ENCODE results near the gene SLC22A23.

SLC22A23 gene

GRCh38 chr6:3456898-3457709 lies at the start of gene SLC22A23:
Gene SLC22A23 (minus strand): TSS chr6:3457050. CDS start chr6:3456559, 491 bp downstream.
- peak within 1 kb of the TSS; percentile 65 to 89 for H3K9ac ChIP-seq (ENCODE audit: low read depth in 1 of 2, low read length in 2 of 2)
- H3K27me3 ChIP-seq (ENCODE audit: control insufficient read depth in 1 of 2, insufficient read depth in 2 of 2, low read length in 2 of 2): peaks cover 11 to 16% of the 10 kb centered on the region in 2 donors
- H3K4me1 ChIP-seq (ENCODE audit: control insufficient read depth in 1 of 2, insufficient read depth in 2 of 2, low read length in 2 of 2): peaks cover 10 to 20% of the 10 kb centered on the region in 2 donors
- no peaks in the 10 kb centered on the region for H3K9me3 ChIP-seq (ENCODE audit: control insufficient read depth in 1 of 2, low read length in 2 of 2)
- no peak within 1 kb of the TSS for H3K27ac ChIP-seq (ENCODE audit: low read depth, low read length)
- H3K4me3 ChIP-seq (ENCODE audit: low read depth in 1 of 2, low read length in 2 of 2): peak within 1 kb of the TSS; percentile 76 to 82
- H3K36me3 ChIP-seq (ENCODE audit: control insufficient read depth in 1 of 2, insufficient read depth in 2 of 2, low read length in 2 of 2): no peaks in the 10 kb centered on the region

- Histone ChIP-seq H3K27ac (ENCODE audit: low read depth, low read length) (no peak overlapping the region), H3K4me3 (ENCODE audit: low read depth in 1 of 2, low read length in 2 of 2) (no peak overlapping the region), H3K36me3 (ENCODE audit: control insufficient read depth in 1 of 2, insufficient read depth in 2 of 2, low read length in 2 of 2) (peaks cover 0 to 3% of the 10 kb centered on the region in 2 donors), H3K9ac (ENCODE audit: low read depth in 1 of 2, low read length in 2 of 2) (no peak overlapping the region), H3K4me1 (ENCODE audit: control insufficient read depth in 1 of 2, insufficient read depth in 2 of 2, low read length in 2 of 2) (peaks cover 1 to 6% of the 10 kb centered on the region in 2 donors), H3K27me3 (ENCODE audit: control insufficient read depth in 1 of 2, insufficient read depth in 2 of 2, low read length in 2 of 2) (no peaks in the 10 kb centered on the region), H3K9me3 (ENCODE audit: control insufficient read depth in 1 of 2, low read length in 2 of 2) (no peaks in the 10 kb centered on the region)
Observed at GRCh38 chr6:3506200-3506599, 49.4 kb upstream of the SLC22A23 start.

- Histone ChIP-seq H3K9me3 (ENCODE audit: control insufficient read depth in 1 of 2, low read length in 2 of 2) (no peaks in the 10 kb centered on the region), H3K27me3 (ENCODE audit: control insufficient read depth in 1 of 2, insufficient read depth in 2 of 2, low read length in 2 of 2) (no peaks in the 10 kb centered on the region), H3K36me3 (ENCODE audit: control insufficient read depth in 1 of 2, insufficient read depth in 2 of 2, low read length in 2 of 2) (peaks cover 0 to 3% of the 10 kb centered on the region in 2 donors), H3K4me1 (ENCODE audit: control insufficient read depth in 1 of 2, insufficient read depth in 2 of 2, low read length in 2 of 2) (peaks cover 0 to under 1% of the 10 kb centered on the region in 2 donors), H3K27ac (ENCODE audit: low read depth, low read length) (no peak overlapping the region), H3K4me3 (ENCODE audit: low read depth in 1 of 2, low read length in 2 of 2) (no peak overlapping the region), H3K9ac (ENCODE audit: low read depth in 1 of 2, low read length in 2 of 2) (no peak overlapping the region)
Observed at GRCh38 chr6:3504938-3505805, 48.3 kb upstream of the SLC22A23 start.

- no peak overlapping the region for H3K9ac ChIP-seq (ENCODE audit: low read depth in 1 of 2, low read length in 2 of 2)
- H3K9me3 ChIP-seq (ENCODE audit: control insufficient read depth in 1 of 2, low read length in 2 of 2): no peaks in the 10 kb centered on the region
- no peak overlapping the region for H3K4me3 ChIP-seq (ENCODE audit: low read depth in 1 of 2, low read length in 2 of 2)
- H3K4me1 ChIP-seq (ENCODE audit: control insufficient read depth in 1 of 2, insufficient read depth in 2 of 2, low read length in 2 of 2): no peaks in the 10 kb centered on the region
- H3K36me3 ChIP-seq (ENCODE audit: control insufficient read depth in 1 of 2, insufficient read depth in 2 of 2, low read length in 2 of 2): peaks cover 0 to 3% of the 10 kb centered on the region in 2 donors
- no peak overlapping the region for H3K27ac ChIP-seq (ENCODE audit: low read depth, low read length)
- H3K27me3 ChIP-seq (ENCODE audit: control insufficient read depth in 1 of 2, insufficient read depth in 2 of 2, low read length in 2 of 2): no peaks in the 10 kb centered on the region
Observed at GRCh38 chr6:3504354-3504753, 47.5 kb upstream of the SLC22A23 start.

- H3K9ac ChIP-seq (ENCODE audit: low read depth in 1 of 2, low read length in 2 of 2): no peak overlapping the region
- no peak overlapping the region for H3K4me3 ChIP-seq (ENCODE audit: low read depth in 1 of 2, low read length in 2 of 2)
- H3K27me3 ChIP-seq (ENCODE audit: control insufficient read depth in 1 of 2, insufficient read depth in 2 of 2, low read length in 2 of 2): no peaks in the 10 kb centered on the region
- peaks cover 0 to 3% of the 10 kb centered on the region in 2 donors for H3K36me3 ChIP-seq (ENCODE audit: control insufficient read depth in 1 of 2, insufficient read depth in 2 of 2, low read length in 2 of 2)
- H3K9me3 ChIP-seq (ENCODE audit: control insufficient read depth in 1 of 2, low read length in 2 of 2): no peaks in the 10 kb centered on the region
- no peak overlapping the region for H3K27ac ChIP-seq (ENCODE audit: low read depth, low read length)
- no peaks in the 10 kb centered on the region for H3K4me1 ChIP-seq (ENCODE audit: control insufficient read depth in 1 of 2, insufficient read depth in 2 of 2, low read length in 2 of 2)
Observed at GRCh38 chr6:3501826-3502500, 45.1 kb upstream of the SLC22A23 start.

GRCh38 chr6:3500262-3501014 lies 43.6 kb upstream of the SLC22A23 start:
- Histone ChIP-seq H3K4me1 (ENCODE audit: control insufficient read depth in 1 of 2, insufficient read depth in 2 of 2, low read length in 2 of 2) (no peaks in the 10 kb centered on the region), H3K9ac (ENCODE audit: low read depth in 1 of 2, low read length in 2 of 2) (no peak overlapping the region), H3K36me3 (ENCODE audit: control insufficient read depth in 1 of 2, insufficient read depth in 2 of 2, low read length in 2 of 2) (peaks cover 0 to 2% of the 10 kb centered on the region in 2 donors), H3K9me3 (ENCODE audit: control insufficient read depth in 1 of 2, low read length in 2 of 2) (no peaks in the 10 kb centered on the region), H3K4me3 (ENCODE audit: low read depth in 1 of 2, low read length in 2 of 2) (no peak overlapping the region), H3K27ac (ENCODE audit: low read depth, low read length) (no peak overlapping the region), H3K27me3 (ENCODE audit: control insufficient read depth in 1 of 2, insufficient read depth in 2 of 2, low read length in 2 of 2) (no peaks in the 10 kb centered on the region)

- H3K36me3 ChIP-seq (ENCODE audit: control insufficient read depth in 1 of 2, insufficient read depth in 2 of 2, low read length in 2 of 2): no peaks in the 10 kb centered on the region
- H3K27me3 ChIP-seq (ENCODE audit: control insufficient read depth in 1 of 2, insufficient read depth in 2 of 2, low read length in 2 of 2): no peaks in the 10 kb centered on the region
- no peak overlapping the region for H3K4me3 ChIP-seq (ENCODE audit: low read depth in 1 of 2, low read length in 2 of 2)
- no peaks in the 10 kb centered on the region for H3K4me1 ChIP-seq (ENCODE audit: control insufficient read depth in 1 of 2, insufficient read depth in 2 of 2, low read length in 2 of 2)
- H3K27ac ChIP-seq (ENCODE audit: low read depth, low read length): no peak overlapping the region
- H3K9ac ChIP-seq (ENCODE audit: low read depth in 1 of 2, low read length in 2 of 2): no peak overlapping the region
- no peaks in the 10 kb centered on the region for H3K9me3 ChIP-seq (ENCODE audit: control insufficient read depth in 1 of 2, low read length in 2 of 2)
Observed at GRCh38 chr6:3499603-3500002, 42.8 kb upstream of the SLC22A23 start.

- H3K4me3 ChIP-seq (ENCODE audit: low read depth in 1 of 2, low read length in 2 of 2): no peak overlapping the region
- H3K27ac ChIP-seq (ENCODE audit: low read depth, low read length): no peak overlapping the region
- no peaks in the 10 kb centered on the region for H3K9me3 ChIP-seq (ENCODE audit: control insufficient read depth in 1 of 2, low read length in 2 of 2)
- H3K4me1 ChIP-seq (ENCODE audit: control insufficient read depth in 1 of 2, insufficient read depth in 2 of 2, low read length in 2 of 2): no peaks in the 10 kb centered on the region
- H3K27me3 ChIP-seq (ENCODE audit: control insufficient read depth in 1 of 2, insufficient read depth in 2 of 2, low read length in 2 of 2): no peaks in the 10 kb centered on the region
- no peaks in the 10 kb centered on the region for H3K36me3 ChIP-seq (ENCODE audit: control insufficient read depth in 1 of 2, insufficient read depth in 2 of 2, low read length in 2 of 2)
- no peak overlapping the region for H3K9ac ChIP-seq (ENCODE audit: low read depth in 1 of 2, low read length in 2 of 2)
Observed at GRCh38 chr6:3496395-3496794, 39.5 kb upstream of the SLC22A23 start.

GRCh38 chr6:3494391-3495100 lies 37.7 kb upstream of the SLC22A23 start:
- Histone ChIP-seq H3K4me1 (ENCODE audit: control insufficient read depth in 1 of 2, insufficient read depth in 2 of 2, low read length in 2 of 2) (no peaks in the 10 kb centered on the region), H3K36me3 (ENCODE audit: control insufficient read depth in 1 of 2, insufficient read depth in 2 of 2, low read length in 2 of 2) (no peaks in the 10 kb centered on the region), H3K9me3 (ENCODE audit: control insufficient read depth in 1 of 2, low read length in 2 of 2) (no peaks in the 10 kb centered on the region), H3K9ac (ENCODE audit: low read depth in 1 of 2, low read length in 2 of 2) (no peak overlapping the region), H3K27ac (ENCODE audit: low read depth, low read length) (no peak overlapping the region), H3K27me3 (ENCODE audit: control insufficient read depth in 1 of 2, insufficient read depth in 2 of 2, low read length in 2 of 2) (no peaks in the 10 kb centered on the region), H3K4me3 (ENCODE audit: low read depth in 1 of 2, low read length in 2 of 2) (no peak overlapping the region)
